D341Med (cell line): ENCODE data around the gene FTH1.

Experiments
- DNase-seq: peaks from one replicate; pipeline ENCODE4 v3.0.0; 2012; ENCODE audit warnings: low spot score

FTH1 gene

GRCh38 chr11:61916737-61917333 is 50.6 kb downstream of the FTH1 start:
- peak; percentile 42 for DNase-seq

GRCh38 chr11:61914471-61915171 is 52.8 kb downstream of the FTH1 start:
- DNase-seq: peak; percentile 10
